Peyer's patch (tissue), 4 donors: ENCODE data around the gene SMOC1.

ENCODE experiments used
- POLR2A ChIP-seq, 2 donors: fragments of 450-650 bp; IDR thresholded peaks; one replicate each; pipeline ENCODE4 v1.5.1; 2017; ENCODE audit warnings: antibody characterized with exemption in 2 of 2, mild to moderate bottlenecking in 2 of 2, moderate library complexity in 2 of 2
- TF ChIP-seq, protein P1 (sequence below), 6 experiments: fragments of 450-650 bp in 4 of 6; fragments of 200-600 bp in 2 of 6; sonication (generic) in 1 of 6; IDR thresholded peaks; one replicate each; pipeline ENCODE4 v1.5.1; 2017 to 2019; ENCODE audit warnings: antibody characterized with exemption in 6 of 6, mild to moderate bottlenecking in 3 of 6, moderate library complexity in 1 of 6

GRCh38 chr14:69988979-69989378 is 109.8 kb downstream of the SMOC1 start:
- TF ChIP-seq, protein P1, sequence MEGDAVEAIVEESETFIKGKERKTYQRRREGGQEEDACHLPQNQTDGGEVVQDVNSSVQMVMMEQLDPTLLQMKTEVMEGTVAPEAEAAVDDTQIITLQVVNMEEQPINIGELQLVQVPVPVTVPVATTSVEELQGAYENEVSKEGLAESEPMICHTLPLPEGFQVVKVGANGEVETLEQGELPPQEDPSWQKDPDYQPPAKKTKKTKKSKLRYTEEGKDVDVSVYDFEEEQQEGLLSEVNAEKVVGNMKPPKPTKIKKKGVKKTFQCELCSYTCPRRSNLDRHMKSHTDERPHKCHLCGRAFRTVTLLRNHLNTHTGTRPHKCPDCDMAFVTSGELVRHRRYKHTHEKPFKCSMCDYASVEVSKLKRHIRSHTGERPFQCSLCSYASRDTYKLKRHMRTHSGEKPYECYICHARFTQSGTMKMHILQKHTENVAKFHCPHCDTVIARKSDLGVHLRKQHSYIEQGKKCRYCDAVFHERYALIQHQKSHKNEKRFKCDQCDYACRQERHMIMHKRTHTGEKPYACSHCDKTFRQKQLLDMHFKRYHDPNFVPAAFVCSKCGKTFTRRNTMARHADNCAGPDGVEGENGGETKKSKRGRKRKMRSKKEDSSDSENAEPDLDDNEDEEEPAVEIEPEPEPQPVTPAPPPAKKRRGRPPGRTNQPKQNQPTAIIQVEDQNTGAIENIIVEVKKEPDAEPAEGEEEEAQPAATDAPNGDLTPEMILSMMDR (IDR thresholded peaks at IDR 0.05): no peak
- no peak for TF ChIP-seq POLR2A (IDR thresholded peaks at IDR 0.05)
